K562 (cell line): ENCODE results near the gene F11R. TPM values are rescaled to one million over a fixed set of nuclear protein-coding genes. Genes with fewer than 3 reads are reported as not detected.

ENCODE experiments used
- ARID1B ChIP-seq: fragments of 450-650 bp; IDR thresholded peaks from 2 replicates; pipeline ENCODE4 v1.6.1; 2016; ENCODE audit warnings: antibody characterized with exemption, mild to moderate bottlenecking, inconsistent platforms
- CBX3 ChIP-seq, 2 experiments: IDR thresholded peaks; 1 replicate in 1 of 2; 2 replicates in 1 of 2; pipeline ENCODE4 v1.6.1; 2012; ENCODE audit warnings: inconsistent platforms in 2 of 2, low read length in 2 of 2, borderline replicate concordance in 1 of 2, control low read depth in 1 of 2
- FOXK1 ChIP-seq: sonication (generic); formaldehyde crosslinking; IDR thresholded peaks from 2 replicates; pipeline ENCODE4 v1.8.0; 2022; ENCODE audit warnings: missing genetic modification reagents, mild to moderate bottlenecking, borderline replicate concordance
- FOXM1 ChIP-seq, 2 experiments: fragments of 450-650 bp in 1 of 2; sonication (generic) in 1 of 2; formaldehyde crosslinking in 1 of 2; IDR thresholded peaks; 2 replicates each; pipeline versions ENCODE4 v1.6.1 to v1.9.0; 2017 to 2022; ENCODE audit warnings: low read depth in 2 of 2, mild to moderate bottlenecking in 2 of 2, missing genetic modification reagents in 1 of 2, moderate library complexity in 1 of 2
- GATAD2B ChIP-seq: fragments of 450-650 bp; IDR thresholded peaks from 2 replicates; pipeline ENCODE4 v1.6.1; 2017; ENCODE audit warnings: mild to moderate bottlenecking, borderline replicate concordance
- GTF3C2 ChIP-seq: IDR thresholded peaks from 3 replicates; pipeline ENCODE4 v1.6.1; 2011; ENCODE audit warnings: borderline replicate concordance, mild to moderate bottlenecking, moderate library complexity; ENCODE audit not compliant: insufficient read length; ENCODE audit errors: extremely low read depth
- HDAC3 ChIP-seq: fragments of 450-650 bp; IDR thresholded peaks from 2 replicates; pipeline ENCODE4 v1.6.1; 2018; ENCODE audit warnings: borderline replicate concordance, mild to moderate bottlenecking, moderate library complexity; ENCODE audit not compliant: partially characterized antibody
- HMGN3 ChIP-seq: IDR thresholded peaks from 2 replicates; pipeline ENCODE4 v1.6.1; 2011; ENCODE audit warnings: borderline replicate concordance, low read depth, mild to moderate bottlenecking, mixed read lengths, low read length; ENCODE audit not compliant: insufficient read length; ENCODE audit errors: extremely low read depth
- HNRNPLL ChIP-seq: fragments of 200-400 bp; formaldehyde crosslinking; IDR thresholded peaks from 2 replicates; pipeline ENCODE4 v1.6.1; 2017; ENCODE audit warnings: low read length, low read depth, mild to moderate bottlenecking; ENCODE audit not compliant: poor library complexity, severe bottlenecking
- HNRNPUL1 ChIP-seq: fragments of 200-400 bp; formaldehyde crosslinking; IDR thresholded peaks from 2 replicates; pipeline ENCODE4 v1.6.1; 2017; ENCODE audit warnings: low read length
- KLF10 ChIP-seq: fragments of 250-450 bp; sonication (Bioruptor Pico); IDR thresholded peaks from 2 replicates; pipeline ENCODE4 v1.6.1; 2021; ENCODE audit warnings: matching md5 sums
- MTA2 ChIP-seq: fragments of 450-650 bp; IDR thresholded peaks from 2 replicates; pipeline ENCODE4 v1.6.1; 2016; ENCODE audit warnings: low read depth
- OTX1 ChIP-seq: fragments of 450-650 bp; formaldehyde crosslinking; IDR thresholded peaks from 2 replicates; pipeline ENCODE4 v1.4.0; 2022; ENCODE audit warnings: mild to moderate bottlenecking
- PHB ChIP-seq: fragments of 250-450 bp; sonication (Bioruptor Pico); IDR thresholded peaks from 2 replicates; pipeline ENCODE4 v1.5.0; 2021
- PPARD ChIP-seq: fragments of 250-450 bp; sonication (Bioruptor Pico); IDR thresholded peaks from 2 replicates; pipeline ENCODE4 v1.8.0; 2022; ENCODE audit warnings: inconsistent platforms, mild to moderate bottlenecking, moderate library complexity
- RBM15 ChIP-seq: fragments of 200-400 bp; formaldehyde crosslinking; IDR thresholded peaks from 2 replicates; pipeline ENCODE4 v1.6.1; 2018; ENCODE audit warnings: mild to moderate bottlenecking, low read length, moderate library complexity; ENCODE audit not compliant: insufficient read depth
- SRSF9 ChIP-seq: fragments of 200-400 bp; formaldehyde crosslinking; IDR thresholded peaks from 2 replicates; pipeline ENCODE4 v1.6.1; 2017; ENCODE audit warnings: low read depth, low read length, borderline replicate concordance
- TARDBP ChIP-seq: fragments of 450-650 bp; IDR thresholded peaks from 2 replicates; pipeline ENCODE4 v1.6.1; 2016
- TBL1XR1 ChIP-seq, 2 experiments: IDR thresholded peaks; 2 replicates each; pipeline ENCODE4 v1.6.1; 2012; ENCODE audit warnings: improper control_type of control experiment in 2 of 2, low read length in 2 of 2, mild to moderate bottlenecking in 1 of 2
- TCF3 ChIP-seq: sonication (generic); formaldehyde crosslinking; IDR thresholded peaks from 2 replicates; pipeline ENCODE4 v1.4.0; 2020; ENCODE audit warnings: mild to moderate bottlenecking, missing genetic modification reagents
- TCF7 ChIP-seq: sonication (generic); IDR thresholded peaks from 2 replicates; pipeline ENCODE4 v1.6.1; 2016; ENCODE audit warnings: antibody characterized with exemption, borderline replicate concordance
- ZNF655 ChIP-seq: fragments of 250-450 bp; sonication (Bioruptor Pico); IDR thresholded peaks from 2 replicates; pipeline ENCODE4 v1.5.0; 2021
- ZNF778 ChIP-seq: fragments of 450-650 bp; formaldehyde crosslinking; IDR thresholded peaks from 2 replicates; pipeline ENCODE4 v1.4.0; 2020; ENCODE audit warnings: mild to moderate bottlenecking, moderate library complexity
- polyA plus RNA-seq, 8 experiments: library from polyadenylated mRNA; depleted of rRNA in 4 of 8; stranded (reverse) in 5 of 8; unstranded in 3 of 8; fragments of >200 nt; fragmentation: Nextera tagmentation in 2 of 8; fragmentation: Illumina TruSeq in 1 of 8; extraction: Ambion mirVana in 2 of 8; extraction: Trizol in 1 of 8; gene quantifications; 2 replicates each; pipeline versions ENCODE4 v1.2.1 to v1.2.3, GENCODE V29; 2011 to 2014; ENCODE audit warnings: inconsistent platforms in 1 of 8, missing spikeins in 1 of 8
- total RNA-seq, 7 experiments: library from RNA; depleted of rRNA in 6 of 7; stranded (reverse); fragments of >200 nt in 6 of 7; fragmentation: Illumina TruSeq in 2 of 7; extraction: Trizol in 2 of 7; gene quantifications; 2 replicates each; pipeline versions ENCODE4 v1.2.1 to v1.2.3, GENCODE V29; 2011 to 2021; ENCODE audit warnings: low replicate concordance in 1 of 7
- TF ChIP-seq, protein P1 (sequence below): sonication (generic); formaldehyde crosslinking; IDR thresholded peaks from 2 replicates; pipeline ENCODE4 v1.8.0; 2023; ENCODE audit warnings: mild to moderate bottlenecking, missing genetic modification reagents

The F11R gene
- total and polyA plus RNA-seq, 9 of the 15 experiments (the other 6 are each of a cell fraction or from before 2014, with no cell fraction given) = 27.4 to 187 (median 52.5) TPM

- TF ChIP-seq, protein P1, sequence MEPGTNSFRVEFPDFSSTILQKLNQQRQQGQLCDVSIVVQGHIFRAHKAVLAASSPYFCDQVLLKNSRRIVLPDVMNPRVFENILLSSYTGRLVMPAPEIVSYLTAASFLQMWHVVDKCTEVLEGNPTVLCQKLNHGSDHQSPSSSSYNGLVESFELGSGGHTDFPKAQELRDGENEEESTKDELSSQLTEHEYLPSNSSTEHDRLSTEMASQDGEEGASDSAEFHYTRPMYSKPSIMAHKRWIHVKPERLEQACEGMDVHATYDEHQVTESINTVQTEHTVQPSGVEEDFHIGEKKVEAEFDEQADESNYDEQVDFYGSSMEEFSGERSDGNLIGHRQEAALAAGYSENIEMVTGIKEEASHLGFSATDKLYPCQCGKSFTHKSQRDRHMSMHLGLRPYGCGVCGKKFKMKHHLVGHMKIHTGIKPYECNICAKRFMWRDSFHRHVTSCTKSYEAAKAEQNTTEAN (CRISPR knock-in tag) = no peak
- TF ChIP-seq HMGN3 (peak; percentile 68), HNRNPLL (no peak), ARID1B (0 out of 2 replicates have a peak, but pooled peaks have one; percentile 24), SRSF9 (no peak), TBL1XR1 (IDR thresholded peaks at IDR 0.05; ENCODE audit: low read length in 2 of 2) (no peak), OTX1 (no peak), PHB (CRISPR knock-in tag) (no peak), FOXK1 (CRISPR knock-in tag) (no peak), KLF10 (CRISPR knock-in tag) (no peak), GTF3C2 (no peak), TCF7 (no peak), ZNF778 (CRISPR knock-in tag) (no peak), GATAD2B (no peak), TARDBP (no peak), ZNF655 (CRISPR knock-in tag) (no peak), RBM15 (no peak), CBX3 (IDR thresholded peaks at IDR 0.05; ENCODE audit: borderline replicate concordance in 1 of 2, low read length in 2 of 2) (no peak), TCF3 (CRISPR knock-in tag) (no peak), FOXM1 (IDR thresholded peaks at IDR 0.05; ENCODE audit: low read depth) (peak; percentile 51), FOXM1 (CRISPR knock-in tag; IDR thresholded peaks at IDR 0.05; ENCODE audit: low read depth) (no peak), HDAC3 (no peak), PPARD (no peak), MTA2 (no peak; the same call in 1 of the 2 replicates), HNRNPUL1 (no peak)
These were observed 24.2 kb upstream of the F11R start (continued) for GRCh38 chr1:161044908-161045735.
